GM21381 (cell line): Measurements from ENCODE around the gene DUS1L.

Experiments used
- ATAC-seq: cut with Tn5 transposase; IDR thresholded peaks from one replicate; pipeline ENCODE4 v1.9.1; 2021; ENCODE audit warnings: mild to moderate bottlenecking, moderate library complexity; ENCODE audit not compliant: unreplicated experiment

Gene DUS1L

GRCh38 chr17:82065638-82066303 lies at the start of gene DUS1L:
DUS1L (minus strand) TSS chr17:82065804; CDS start chr17:82065059, 745 bp downstream.
- peak; percentile 74 for ATAC-seq

GRCh38 chr17:82114872-82115271 lies 49.3 kb upstream of the DUS1L start:
- no peak for ATAC-seq

GRCh38 chr17:82114447-82114846 lies 48.8 kb upstream of the DUS1L start:
- ATAC-seq, result no peak

GRCh38 chr17:82113941-82114340 lies 48.3 kb upstream of the DUS1L start:
- no peak for ATAC-seq

GRCh38 chr17:82113422-82113821 lies 47.8 kb upstream of the DUS1L start:
- ATAC-seq, result no peak

- no peak for ATAC-seq
Observed at GRCh38 chr17:82112914-82113311, 47.3 kb upstream of the DUS1L start.

- ATAC-seq, result no peak
Observed at GRCh38 chr17:82112181-82112913, 46.7 kb upstream of the DUS1L start.

GRCh38 chr17:82110298-82110697 lies 44.7 kb upstream of the DUS1L start:
- no peak for ATAC-seq

- no peak for ATAC-seq
Observed at GRCh38 chr17:82108961-82109475, 43.4 kb upstream of the DUS1L start.

- no peak for ATAC-seq
Observed at GRCh38 chr17:82108496-82108945, 42.9 kb upstream of the DUS1L start.

GRCh38 chr17:82108038-82108437 lies 42.4 kb upstream of the DUS1L start:
- ATAC-seq, result no peak

- ATAC-seq, result no peak
Observed at GRCh38 chr17:82107341-82107860, 41.8 kb upstream of the DUS1L start.

- ATAC-seq, result peak; percentile 6
Observed at GRCh38 chr17:82106688-82107305, 41.2 kb upstream of the DUS1L start.

- ATAC-seq, result peak; percentile 66
Observed at GRCh38 chr17:82105882-82106687, 40.5 kb upstream of the DUS1L start.

GRCh38 chr17:82105417-82105881 lies 39.8 kb upstream of the DUS1L start:
- no peak for ATAC-seq

- ATAC-seq, result no peak
Observed at GRCh38 chr17:82104797-82105416, 39.3 kb upstream of the DUS1L start.

- no peak for ATAC-seq
Observed at GRCh38 chr17:82103553-82104451, 38.2 kb upstream of the DUS1L start.

- ATAC-seq, result no peak
Observed at GRCh38 chr17:82101767-82102679, 36.4 kb upstream of the DUS1L start.
